Activated T-cell treated with anti-CD3 and anti-CD28 coated beads for 48 hours (primary cell): ENCODE results near the gene ZSCAN18.
"Not testable (repeated sequence)": the region's sequence is repeated elsewhere in the genome, so short reads cannot be mapped to it uniquely, and the experiment has no call there.

Experiments
- DNase-seq: peaks from one replicate; pipeline ENCODE4 v3.0.0-alpha.2; 2020; ENCODE audit warnings: low read depth

Gene ZSCAN18, protein sequence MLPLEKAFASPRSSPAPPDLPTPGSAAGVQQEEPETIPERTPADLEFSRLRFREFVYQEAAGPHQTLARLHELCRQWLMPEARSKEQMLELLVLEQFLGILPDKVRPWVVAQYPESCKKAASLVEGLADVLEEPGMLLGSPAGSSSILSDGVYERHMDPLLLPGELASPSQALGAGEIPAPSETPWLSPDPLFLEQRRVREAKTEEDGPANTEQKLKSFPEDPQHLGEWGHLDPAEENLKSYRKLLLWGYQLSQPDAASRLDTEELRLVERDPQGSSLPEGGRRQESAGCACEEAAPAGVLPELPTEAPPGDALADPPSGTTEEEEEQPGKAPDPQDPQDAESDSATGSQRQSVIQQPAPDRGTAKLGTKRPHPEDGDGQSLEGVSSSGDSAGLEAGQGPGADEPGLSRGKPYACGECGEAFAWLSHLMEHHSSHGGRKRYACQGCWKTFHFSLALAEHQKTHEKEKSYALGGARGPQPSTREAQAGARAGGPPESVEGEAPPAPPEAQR

DNA sequence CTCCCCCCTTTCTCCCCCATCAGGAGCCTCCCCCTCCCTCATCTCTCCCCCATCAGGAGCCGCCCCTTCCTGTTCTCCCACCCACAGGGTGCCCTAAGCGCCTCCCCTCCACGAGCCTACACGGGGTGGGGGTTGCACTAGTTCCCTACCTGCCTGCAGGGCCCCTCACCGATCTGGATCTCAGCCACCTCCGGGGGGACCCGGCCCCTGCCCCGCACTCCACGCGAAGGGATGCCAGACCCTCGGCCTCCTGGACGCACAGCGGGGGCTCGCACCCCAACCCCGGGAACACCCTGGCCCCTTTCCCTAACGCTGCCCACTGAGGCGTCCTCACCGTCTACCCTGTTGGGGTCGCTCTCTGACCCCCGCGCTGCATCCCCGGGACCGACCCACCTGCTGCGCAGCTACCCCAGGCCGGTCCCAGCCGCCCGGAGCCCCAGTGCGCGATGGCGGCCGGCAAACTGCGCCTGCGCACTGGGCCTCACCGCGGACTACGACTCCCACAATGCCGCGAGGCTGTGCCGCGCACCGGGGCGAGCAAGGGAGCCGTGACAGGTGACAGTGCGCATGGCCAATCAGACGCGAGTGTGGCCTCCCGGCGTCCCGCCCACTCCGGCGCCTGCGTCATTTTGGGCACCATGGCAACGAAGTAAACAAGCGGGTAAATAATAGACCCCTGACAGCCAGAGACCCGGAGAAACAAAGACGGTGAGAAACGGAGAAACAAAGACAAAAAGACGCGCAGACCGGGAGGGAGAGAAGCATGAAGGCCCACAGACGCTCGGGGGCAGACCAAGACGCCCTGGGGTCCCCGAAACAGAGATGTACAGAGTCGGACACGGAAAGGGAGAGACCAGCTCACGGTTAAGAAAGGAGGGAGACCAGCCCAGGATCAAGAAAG lies at the start of gene ZSCAN18:
Gene ZSCAN18 (minus strand): TSS at position 451 of the 901 bp plus-strand sequence. CDS start 7,964 bp downstream, outside the sequence.
- DNase-seq = peak; percentile 90

DNA sequence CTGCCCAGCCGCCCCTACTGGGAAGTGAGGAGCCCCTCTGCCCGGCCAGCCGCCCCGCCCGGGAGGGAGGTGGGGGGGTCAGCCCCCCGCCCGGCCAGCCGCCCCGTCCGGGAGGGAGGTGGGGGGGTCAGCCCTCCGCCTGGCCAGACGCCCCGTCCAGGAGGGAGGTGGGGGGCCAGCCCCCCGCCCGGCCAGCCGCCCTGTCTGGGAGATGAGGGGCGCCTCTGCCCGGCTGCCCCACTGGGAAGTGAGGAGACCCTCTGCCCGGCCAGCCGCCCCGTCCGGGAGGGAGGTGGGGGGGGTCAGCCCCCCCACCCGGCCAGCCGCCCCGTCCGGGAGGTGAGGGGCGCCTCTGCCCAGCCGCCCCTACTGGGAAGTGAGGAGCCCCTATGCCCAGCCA lies 49.4 kb upstream of the ZSCAN18 start:
- DNase-seq = not testable (repeated sequence)

DNA sequence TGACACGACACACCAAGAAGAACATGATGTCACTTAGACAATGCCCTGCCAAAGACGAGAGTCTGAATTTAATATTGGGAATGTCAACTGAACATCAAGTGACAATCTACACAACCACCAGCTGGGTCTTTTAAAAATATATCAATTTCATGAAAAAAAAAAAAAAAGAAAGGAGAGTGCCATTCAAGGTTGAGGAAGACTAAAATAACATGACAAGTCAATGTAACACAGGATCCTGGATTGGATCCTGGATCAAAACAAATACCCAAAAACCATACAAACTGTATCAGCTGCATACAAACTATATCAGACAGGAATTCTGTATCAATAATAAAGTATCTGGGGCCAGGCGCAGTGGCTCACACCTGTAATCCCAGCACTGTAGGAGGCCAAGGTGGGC lies 47.8 kb upstream of the ZSCAN18 start:
- no peak for DNase-seq

DNA sequence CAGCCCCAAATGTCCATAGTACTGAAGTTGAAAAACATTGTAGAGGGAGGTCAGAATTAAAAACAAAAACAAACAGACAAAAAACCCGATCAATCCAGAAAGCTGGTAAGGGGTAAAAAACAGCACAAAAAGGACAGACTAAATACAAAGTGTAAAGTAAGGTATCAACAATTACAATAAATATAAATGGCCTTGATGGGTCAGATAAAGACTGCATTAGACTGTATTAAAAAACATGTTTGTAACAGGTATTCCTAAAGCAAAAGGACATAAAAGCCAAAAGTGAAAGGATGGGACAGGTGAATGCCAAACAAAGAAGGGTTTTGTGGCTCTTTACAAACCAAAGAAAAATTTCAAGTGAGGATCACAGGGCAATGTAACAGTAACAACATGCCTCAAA lies 36.2 kb upstream of the ZSCAN18 start:
- DNase-seq = no peak

DNA sequence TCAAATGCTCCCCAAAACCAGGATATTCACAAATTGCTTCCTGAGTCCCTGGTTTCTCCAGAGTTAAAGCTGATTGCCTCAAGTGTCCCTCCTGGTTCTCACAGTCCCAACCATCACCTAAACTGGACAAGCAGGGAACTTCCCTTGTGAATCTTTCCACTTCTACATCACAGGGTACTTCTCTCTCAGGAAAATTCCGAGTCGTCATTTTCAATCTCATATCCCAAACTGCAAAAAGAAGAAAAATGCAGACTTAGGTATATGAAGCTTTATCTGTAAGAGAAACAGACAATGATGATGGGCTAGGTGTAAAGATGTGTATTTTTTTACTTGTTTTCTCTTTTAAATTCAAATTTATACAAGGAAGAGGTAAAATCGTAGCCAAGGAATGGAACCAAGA lies 31.3 kb upstream of the ZSCAN18 start:
- no peak for DNase-seq

DNA sequence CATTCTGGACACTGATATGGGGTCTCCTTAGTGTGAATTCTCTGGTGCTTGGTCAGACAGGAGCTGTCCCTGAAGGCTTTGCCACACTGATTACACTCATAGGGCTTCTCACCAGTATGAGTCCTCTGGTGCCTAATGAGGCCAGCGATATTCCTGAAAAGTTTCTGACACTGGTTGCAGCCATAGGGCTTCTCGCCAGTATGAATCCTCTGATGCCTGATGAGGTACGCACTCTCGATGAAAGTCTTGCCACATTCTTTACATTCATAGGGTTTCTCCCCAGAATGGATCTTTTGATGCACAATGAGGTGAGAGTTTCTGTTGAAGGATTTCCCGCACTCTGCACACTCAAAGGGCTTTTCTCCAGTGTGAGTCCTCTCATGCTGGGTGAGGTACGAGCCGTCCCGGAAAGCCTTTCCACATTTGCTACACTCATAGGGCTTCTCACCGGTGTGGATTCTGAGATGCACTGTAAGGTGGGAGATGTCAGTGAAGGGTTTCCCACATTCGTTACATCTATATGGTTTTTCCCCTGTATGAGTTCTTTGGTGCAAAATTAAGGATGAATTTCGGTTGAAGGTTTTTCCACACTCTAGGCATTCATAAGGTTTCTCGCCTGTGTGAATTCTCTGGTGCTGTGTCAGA lies 30.1 kb upstream of the ZSCAN18 start:
- no peak for DNase-seq

DNA sequence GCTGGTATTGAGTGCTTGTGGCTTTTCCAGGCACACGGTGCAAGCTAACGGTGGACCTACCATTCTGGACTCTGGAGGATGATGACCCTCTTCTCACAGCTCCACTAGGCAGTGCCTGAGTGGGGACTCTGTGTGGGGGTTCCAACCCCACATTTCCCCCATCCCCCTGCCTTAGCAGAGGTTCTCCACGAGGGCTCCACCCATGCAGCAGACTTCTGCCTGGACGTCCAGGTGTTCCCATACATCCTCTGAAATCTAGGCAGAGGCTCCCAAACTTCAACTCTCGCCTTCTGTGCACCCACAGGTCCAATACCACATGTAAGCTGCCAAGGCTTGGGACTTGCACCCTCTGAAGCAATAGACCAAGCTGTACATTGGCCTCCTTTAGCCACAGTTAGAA lies 25.3 kb upstream of the ZSCAN18 start:
- DNase-seq = no peak

DNA sequence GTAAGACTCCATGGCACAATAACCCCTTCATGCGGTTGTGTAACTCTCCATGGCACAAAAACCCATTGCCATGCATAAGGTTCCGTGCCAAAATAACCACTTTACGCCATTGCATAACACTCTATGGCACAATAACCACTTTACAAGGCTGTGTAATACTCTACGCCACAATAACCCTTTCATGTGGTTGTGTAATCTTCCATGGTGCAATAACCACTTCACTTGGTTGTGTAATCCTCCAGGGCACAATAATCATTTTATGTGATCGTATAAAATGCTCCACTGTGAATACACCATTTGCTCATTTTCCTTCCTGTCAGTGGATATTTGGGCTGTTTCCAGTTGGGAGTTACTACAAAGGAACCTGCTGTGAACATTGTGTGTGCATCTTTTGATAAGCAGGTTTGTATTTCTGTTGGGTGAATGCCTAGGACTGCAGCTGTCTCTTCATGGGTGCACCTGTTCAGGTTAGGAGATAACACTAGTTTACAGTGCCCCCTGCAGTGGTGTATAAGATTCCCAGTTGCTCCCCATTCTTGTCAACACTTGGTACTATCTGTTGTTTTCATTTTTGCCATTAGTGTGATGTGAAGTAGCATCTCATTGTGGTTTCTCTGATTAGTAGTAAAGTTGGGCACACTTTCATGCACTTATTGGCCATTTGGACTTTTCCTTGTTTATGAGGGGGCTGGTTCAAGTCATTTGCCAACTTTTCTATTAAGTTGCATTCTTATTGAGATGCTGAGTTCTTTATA lies 21.1 kb upstream of the ZSCAN18 start:
- no peak for DNase-seq

DNA sequence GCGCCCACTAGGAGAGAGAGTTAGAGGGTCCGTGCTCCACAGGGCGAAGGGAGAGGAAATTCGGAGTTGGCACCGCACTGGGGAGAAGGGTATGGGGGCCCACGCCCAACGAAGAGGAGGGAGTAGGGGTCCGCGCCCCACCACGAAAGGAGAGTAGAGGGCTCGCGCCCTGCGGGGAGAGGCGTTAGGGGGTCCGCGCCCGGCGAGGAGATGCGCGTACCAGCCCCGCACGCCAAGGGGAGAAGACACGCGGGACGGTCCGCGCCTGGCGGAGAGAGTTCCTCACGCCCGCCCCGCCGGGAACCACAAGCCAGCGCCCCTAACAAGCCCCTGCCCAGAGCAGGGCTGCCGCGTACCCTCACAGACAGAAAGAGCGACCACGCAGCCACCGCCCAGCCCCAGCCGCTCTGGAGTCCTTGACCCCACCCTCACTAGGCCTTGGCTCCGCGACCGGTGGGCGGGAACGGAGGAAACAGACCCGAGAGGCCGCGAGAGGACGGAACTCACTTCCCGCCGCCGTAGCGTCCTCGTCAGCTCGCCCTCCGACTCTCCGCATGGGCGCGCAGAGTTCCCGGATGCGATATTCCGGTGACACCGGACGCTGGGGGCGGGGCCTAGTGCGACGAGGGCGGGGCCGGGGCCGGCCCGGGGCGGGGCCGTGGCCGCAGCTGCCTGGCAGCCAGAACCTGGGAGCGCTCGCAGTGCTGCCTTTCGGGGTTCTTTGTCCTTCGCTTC lies 20.0 kb upstream of the ZSCAN18 start:
- DNase-seq = no peak

DNA sequence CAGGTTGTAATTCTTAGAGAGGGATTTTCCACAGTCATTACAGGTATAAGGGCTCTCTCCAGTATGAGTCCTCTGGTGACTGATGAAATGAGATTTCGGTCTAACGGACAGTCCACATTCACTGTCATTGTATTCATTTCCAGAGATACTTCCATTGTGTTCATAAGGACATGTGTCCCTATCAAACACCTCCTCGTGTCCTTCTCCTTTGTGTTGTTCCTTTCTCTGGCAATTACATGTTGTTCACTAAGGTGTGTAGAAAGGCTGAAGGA lies 10.5 kb upstream of the ZSCAN18 start:
- no peak for DNase-seq

DNA sequence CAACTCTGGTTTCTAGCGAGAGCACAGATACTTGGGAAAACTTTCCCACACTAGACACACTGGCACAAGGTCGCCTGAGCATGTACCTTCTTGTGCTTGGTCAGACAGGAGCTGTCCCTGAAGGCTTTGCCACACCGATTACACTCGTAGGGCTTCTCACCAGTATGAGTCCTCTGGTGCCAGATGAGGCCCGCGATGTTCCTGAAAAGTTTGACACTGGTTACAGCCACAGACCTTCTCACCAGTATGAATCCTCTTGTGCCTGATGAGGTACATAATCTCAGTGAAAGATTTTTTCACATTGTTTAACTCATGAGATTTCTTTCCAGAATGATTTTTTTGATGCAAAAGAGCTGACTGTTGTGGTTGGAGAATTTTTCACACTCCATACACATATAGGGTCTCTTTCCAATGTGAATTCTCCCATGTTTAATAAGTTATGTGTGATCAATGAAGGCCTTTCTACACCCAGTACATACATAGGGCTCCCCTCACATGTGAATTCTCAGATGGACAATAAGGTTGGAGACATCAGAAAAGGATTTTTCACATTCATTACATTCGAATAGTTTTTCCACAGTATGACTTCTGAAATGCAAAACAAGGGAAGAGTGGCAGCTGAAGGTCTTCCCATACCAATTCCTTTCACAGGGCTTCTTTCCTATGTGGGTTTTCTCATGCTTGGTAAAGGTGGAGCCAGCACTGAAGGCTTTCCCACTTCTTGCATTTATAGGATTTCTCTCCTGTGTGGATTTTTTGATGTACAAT lies 9.9 kb upstream of the ZSCAN18 start:
- DNase-seq = no peak

DNA sequence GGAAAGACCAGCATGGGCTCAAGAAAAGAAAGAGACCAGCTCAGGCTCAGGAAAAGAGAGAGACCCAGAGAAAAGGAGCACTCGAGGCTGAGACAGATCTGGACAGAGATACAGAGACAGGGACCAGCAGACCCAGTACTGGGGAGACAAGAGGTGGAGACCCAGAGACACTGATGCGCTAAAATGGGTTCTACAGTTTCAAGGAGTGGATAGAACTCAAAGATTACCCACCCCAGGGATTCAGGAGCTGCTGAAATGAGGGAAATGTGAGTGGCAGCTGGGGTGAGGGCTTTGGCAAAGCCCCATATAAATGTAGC lies 609 bp upstream of the ZSCAN18 start:
- DNase-seq = no peak

DNA sequence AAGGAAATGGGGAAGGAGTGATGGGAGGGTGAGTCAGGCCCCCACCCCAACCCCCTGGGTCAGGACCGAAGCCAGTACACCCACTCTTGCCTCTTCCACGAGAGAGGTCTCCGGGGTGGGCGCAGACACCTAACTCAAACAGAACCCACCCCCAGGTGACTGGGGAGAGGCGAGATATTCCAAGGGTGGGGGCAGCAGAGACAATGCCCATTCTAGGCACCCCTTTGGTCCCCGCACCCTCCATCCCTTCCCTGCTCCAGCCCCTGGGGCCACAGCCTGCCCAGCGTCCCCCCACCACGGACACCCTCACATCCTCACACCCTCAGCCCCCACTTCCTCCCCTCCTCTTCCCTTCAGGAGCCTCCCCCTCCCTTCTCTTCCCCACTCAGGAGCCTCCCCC lies 682 bp downstream of the ZSCAN18 start:
- no peak for DNase-seq

DNA sequence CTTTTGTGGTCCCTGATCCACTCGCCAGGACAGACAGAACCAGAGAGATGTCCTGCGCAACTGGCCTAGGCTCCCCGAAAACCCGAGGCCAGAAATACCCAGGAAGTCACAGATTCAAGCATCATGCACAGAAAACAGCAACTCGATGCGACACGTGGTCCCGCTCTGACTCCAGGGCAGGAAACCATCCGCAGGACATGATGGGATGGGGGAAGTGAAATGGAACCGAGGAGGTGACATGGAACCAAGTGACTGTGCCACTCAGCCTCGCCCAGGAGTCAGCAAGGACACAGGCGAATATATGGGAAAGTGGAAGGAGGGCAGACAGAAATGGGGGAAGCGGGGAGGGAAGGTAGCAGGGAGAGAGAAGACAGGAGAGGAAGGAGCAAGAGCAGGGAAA lies 1.1 kb downstream of the ZSCAN18 start:
- no peak for DNase-seq

DNA sequence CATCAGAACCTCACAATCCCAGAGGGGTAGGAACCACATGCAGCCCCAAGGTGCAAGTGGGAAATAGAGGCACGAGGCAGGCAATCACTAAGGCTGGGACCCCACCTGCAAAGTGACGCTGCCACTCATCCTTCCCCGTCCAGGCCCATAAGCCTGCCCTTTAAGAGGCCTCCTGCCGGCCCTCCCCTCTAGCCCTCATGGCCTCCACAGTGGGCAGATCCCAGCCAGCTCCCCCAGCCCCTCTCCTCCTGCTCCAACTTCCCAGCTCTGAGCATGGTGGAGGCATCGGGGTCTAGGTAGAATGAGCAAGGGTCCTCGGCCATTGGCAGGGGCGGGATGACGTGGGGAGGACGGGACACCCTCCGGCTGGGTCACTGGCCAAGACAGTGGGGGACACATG lies 2.7 kb downstream of the ZSCAN18 start:
- DNase-seq = no peak

DNA sequence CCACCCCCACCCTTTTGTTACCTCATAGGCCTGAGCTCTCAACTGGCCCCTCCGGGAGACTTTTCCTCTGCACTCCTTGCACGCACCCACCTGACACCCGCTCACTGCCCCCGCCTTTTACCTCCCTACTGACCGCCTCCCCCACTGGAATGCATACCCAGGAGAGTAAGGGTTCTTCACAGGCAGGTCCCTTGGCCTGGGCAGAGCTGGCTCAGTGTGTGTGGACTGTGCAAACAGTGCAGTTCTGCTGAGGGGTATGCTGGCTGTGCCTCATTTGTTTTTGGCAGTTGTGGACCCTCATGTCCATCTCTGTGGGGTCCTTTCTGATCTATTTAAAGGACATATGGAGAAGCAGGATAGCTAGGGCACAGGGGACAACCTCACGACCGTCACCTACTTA lies 5.0 kb downstream of the ZSCAN18 start:
- no peak for DNase-seq

DNA sequence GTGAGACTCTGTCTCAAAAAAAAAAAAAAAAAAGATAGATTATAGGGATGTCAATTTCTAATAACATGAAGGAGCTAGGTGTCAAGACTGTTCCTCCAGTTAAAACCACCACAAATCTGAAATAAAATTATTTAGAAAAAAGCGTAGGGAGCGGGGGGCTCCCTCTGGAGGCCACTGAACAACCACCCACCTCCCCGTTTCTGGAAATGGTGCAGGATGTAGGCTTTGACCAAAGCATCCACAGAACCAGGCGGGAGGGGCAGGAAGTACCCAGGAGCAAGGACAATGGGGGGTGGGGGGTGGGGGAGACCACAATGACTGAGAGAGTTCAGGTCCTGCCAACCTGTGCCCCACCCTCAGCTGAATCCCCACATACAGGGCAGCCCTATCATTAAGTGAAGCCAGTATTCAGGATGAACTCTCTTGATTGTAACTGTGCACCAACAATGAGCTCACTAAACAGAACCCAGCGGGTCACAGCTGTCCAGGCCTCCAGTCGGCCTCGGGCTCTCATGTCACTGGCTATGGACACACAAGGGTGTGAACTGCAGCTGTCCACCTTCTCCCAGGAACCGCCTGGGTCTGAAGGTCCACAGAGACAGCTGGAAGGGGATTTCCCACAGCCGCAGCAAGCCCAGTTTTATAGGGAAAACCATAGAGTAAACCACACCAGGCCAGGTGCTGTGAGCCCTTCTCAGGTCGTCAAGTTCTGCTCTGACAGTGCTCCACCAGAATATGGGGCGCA lies 6.6 kb downstream of the ZSCAN18 start:
- DNase-seq = no peak

DNA sequence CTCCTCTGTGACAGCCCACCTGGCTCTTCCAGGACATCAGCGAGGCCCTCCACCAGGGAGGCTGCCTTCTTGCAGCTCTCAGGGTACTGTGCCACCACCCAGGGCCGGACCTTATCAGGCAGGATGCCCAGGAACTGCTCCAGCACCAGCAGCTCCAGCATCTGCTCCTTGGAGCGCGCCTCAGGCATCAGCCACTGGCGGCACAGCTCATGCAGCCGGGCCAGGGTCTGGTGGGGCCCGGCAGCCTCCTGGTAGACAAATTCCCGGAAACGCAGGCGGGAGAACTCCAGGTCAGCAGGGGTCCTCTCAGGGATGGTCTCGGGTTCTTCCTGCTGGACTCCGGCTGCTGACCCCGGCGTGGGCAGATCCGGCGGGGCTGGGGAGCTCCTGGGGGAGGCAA lies 8.2 kb downstream of the ZSCAN18 start:
- DNase-seq = no peak

DNA sequence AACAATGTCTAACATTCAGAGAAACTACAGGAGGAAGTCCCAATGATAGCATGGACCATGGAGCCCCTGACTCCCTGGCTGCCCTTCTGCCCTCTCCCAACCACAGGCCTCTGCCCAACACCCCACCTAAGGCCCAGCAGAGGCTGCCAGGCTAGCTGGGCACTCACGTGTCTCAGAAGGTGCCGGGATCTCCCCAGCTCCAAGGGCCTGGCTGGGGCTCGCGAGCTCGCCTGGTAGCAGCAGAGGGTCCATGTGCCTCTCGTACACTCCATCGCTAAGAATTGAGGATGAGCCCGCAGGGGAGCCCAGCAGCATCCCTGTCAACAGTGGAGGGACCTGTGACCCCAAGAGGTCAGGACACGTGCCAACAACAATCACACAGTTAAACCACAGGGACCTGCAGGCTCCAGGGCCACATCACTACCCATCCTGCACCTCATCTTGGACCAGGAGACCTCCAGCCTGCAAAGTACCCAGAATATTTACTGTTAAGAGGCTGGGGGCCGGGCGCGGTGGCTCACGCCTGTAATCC lies 9.4 kb downstream of the ZSCAN18 start:
- DNase-seq = no peak
